Cerebellar nuclear complex (tissue), 1 donor: ENCODE data around the gene MAZ.
"Not testable (repeated sequence)": the region's sequence is repeated elsewhere in the genome, so short reads cannot be mapped to it uniquely, and the experiment has no call there.

Experiments used
- DNase-seq, 2 experiments: peaks; one replicate each; lab custom pipeline; 2025; lab: John Stamatoyannopoulos, UW

MAZ gene

GRCh38 chr16:29806099-29806579 lies at the start of gene MAZ:
MAZ (plus strand) TSS chr16:29806529; CDS start chr16:29806702, 173 bp downstream.
- no peak for DNase-seq

DNA sequence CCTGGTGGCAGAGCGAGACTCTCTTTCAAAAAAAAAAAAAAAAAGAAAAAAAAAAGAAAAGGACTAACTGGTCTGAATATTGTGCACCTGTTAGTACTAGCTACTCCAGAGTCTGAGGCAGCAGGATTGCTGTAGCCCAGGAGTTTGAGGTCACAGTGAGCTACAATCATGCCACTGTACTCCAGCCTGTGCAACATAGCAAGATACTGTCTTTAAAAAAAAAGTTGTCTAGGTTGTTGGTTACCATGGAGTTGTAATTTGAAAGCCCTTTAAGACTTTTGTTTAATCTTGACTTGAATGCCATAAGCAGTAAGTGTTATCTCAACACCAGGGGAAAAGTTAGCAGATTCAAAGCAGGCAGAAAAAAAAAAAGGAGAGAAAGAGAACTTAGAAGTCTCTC lies 49.7 kb upstream of the MAZ start:
- no peak for DNase-seq

DNA sequence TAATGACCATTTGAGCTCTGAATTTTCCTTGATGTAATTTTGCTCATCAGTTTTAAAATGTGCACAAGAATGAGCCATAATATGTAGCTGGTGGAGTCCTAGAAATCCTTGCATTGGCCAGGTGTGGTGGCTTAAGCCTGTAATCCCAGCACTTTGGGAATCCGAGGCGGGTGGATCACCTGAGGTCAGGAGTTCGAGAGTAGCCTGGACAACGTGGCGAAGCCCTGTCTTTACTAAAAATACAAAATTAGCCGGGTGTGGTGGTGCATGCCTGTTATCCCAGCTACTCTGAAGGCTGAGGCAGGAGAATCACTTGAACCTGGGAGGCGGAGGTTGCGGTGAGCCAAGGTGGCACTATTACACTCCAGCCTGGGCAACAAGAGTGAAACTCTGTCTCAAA lies 49.2 kb upstream of the MAZ start:
- DNase-seq = not testable (repeated sequence)

DNA sequence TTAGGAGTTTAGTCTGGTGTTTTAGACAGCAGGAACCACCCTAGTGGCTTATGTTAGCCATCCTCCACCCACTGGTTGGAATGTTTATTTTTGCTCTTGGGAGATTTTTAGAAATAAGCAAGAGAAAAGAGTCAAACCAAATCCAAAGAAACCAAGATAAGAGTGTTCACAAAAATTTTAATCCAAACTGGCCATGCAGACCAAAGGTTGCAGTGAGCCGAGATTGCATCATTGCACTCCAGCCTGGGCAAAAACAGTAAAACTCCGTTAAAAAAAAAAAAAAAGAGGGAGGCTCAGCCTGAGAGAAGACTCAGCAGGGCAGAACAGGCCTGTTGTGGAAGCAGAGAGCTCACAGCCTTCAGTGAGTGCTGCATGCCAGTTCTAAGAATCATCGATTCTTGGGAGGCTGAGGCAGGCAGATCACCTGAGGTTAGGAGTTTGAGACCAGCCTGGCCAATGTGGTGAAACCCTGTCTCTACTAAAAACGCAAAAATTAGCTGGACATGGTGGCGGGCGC lies 48.3 kb upstream of the MAZ start:
- DNase-seq = no peak

DNA sequence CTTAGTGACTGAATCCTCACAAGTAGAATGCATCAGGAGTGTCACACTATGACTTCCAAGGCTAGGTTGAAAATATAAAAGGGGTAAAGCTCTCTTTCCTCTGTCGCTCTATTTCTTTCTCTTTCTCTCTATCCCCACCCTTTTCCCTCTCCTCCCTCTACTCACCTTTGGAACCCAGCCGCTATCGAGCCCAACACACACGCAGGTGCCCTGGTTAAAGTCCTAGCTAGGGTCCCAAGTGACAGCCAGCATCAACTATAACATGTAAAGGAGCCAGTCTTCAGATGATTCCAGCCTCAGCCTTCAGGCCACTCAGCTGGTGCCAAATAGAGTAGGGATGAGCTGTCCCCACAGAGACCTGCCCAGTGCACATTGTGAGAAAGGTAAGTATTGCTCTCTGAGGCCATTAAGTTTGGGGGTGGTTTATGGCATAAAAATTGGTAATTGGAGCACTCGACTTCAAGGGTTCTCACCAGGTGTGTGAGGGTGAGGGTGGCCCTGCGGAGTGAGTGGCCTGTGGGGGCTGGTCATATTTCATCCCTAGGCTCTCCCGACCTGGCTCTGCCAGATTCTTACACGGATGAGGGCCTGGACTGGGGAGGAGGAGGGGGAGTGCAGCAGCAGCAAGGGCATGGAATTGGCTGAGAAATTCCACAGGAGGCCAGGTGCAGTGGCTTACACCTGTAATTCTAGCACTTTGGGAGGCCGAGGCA lies 45.6 kb upstream of the MAZ start:
- DNase-seq = no peak

- DNase-seq = not testable (repeated sequence)
Observed at GRCh38 chr16:29761280-29761651, 45.1 kb upstream of the MAZ start.

DNA sequence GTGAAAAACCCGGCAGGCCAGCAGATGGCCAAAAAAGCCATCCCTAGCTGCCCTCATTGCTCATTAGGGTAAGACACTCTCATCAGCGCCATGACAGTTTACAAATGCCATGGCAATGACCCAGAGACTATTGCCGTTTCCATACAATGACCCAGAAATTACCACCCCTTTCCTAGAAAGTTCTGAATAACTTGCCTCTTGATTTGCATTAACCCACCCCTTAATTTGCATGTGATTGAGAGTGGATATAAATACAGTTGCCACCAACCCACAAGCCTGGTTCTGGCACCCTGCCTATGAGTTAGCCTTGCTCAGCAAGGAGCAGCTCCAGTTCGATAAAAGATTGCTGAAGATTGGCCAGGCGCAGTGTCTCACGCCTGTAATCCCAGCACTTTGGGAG lies 44.4 kb upstream of the MAZ start:
- DNase-seq = no peak

GRCh38 chr16:29763326-29763725 lies 43.0 kb upstream of the MAZ start:
- no peak for DNase-seq

- no peak for DNase-seq
Observed at GRCh38 chr16:29765167-29766032, 40.9 kb upstream of the MAZ start.

GRCh38 chr16:29766571-29766970 lies 39.8 kb upstream of the MAZ start:
- DNase-seq = no peak

GRCh38 chr16:29767062-29767461 lies 39.3 kb upstream of the MAZ start:
- no peak for DNase-seq

GRCh38 chr16:29769507-29769906 lies 36.8 kb upstream of the MAZ start:
- no peak for DNase-seq

DNA sequence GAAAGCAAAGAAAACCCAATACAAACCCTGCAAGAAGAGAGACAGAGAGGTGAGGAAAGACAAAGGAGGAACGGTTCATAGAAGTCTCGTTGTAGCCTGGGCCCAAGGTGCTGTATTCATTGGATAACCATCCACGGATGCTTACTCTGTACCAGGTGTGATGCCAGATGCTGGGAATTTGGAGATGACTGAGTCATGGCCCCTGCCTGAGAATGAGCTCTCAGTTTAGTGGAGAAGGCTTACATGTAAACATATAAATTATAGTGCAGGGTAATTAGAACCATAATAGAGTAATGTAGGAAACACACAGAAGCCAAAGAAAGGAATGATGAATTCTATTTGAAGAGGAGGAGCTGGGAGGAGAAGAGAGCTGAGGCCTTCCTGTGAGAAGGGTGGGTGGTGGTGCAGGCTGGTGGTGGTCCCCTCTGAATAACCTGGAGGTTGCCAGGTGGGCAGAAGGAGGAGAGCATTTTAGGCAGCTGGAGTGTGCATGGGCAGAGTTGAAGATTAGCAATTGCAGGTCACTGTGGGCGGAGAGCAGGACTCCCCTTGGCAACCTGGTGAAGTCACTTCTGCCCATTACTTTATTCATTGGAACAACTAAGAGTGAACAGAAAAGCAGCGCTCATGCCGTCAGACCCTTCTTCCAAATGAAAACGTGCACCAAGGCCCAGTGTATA lies 35.9 kb upstream of the MAZ start:
- no peak for DNase-seq

GRCh38 chr16:29772330-29772729 lies 34.0 kb upstream of the MAZ start:
- DNase-seq = not testable (repeated sequence)

GRCh38 chr16:29774730-29775129 lies 31.6 kb upstream of the MAZ start:
- DNase-seq = no peak

DNA sequence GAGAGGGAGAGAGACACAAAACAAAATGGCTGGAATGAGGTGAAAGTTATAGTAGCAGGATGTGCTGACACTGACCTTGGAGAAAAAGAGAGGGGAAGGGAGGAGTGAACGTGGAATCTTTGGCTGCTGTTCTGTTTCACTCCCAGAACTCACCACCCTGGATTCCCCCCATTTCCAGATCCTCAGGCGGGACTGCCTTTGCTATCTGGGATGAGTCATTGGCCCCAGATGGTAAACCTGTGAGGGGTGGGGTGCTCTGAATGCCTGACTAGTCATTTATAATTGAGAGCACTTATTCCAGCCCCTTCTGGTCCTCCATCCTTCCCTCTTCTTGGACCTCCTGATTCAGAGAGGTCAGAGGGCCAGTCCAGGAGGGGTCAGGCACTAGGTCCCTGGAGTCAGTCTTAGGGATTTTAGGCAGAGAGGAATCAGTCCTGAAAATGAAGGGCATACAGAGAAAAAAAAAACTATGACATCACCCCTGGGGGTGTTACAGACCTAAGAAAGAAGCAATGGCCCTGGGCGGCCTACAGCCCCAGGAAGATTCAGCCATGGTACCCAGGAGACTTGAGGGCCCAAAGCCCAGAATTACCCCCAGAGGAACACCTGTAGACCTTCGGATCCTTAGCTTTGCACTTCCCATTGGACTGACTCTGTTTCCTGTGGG lies 30.5 kb upstream of the MAZ start:
- no peak for DNase-seq

DNA sequence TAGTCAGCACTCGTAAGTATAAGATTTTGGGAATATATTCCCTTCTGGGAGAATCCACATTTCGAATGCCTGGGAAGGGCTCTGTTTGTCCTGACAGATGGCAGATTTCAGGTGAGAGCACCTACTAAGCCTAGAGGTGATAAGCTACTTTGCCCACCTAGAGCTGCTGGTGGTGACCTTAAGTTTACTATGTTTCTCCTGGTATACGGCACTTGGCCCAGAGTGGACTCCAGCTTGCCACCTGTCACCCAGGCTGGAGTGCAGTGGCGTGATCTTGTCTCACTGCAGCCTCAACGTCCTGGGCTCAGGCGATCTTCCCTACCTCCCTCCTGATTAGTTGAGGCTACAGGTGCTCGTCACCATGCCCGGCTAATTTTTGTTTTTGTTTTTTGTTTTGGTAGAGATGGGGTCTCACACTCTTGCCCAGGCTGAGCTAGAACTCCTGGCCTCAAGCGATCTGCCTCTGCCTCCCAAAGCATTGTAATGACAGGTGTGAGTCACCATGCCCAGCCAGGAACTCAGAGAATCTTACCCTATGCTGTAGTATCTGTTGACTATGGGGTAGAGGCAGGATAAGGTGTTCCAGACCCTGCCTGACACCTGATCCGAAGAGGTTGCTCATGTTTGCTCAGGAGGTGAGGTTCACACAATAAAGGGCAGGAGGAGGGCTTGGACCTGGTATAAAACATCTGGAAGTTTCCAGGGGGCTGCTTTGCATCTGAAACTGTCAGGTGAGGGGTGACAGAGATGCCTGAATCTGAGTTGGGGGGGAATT lies 28.6 kb upstream of the MAZ start, which contains the start of gene ZG16:
Gene ZG16 (plus strand): TSS at position 681 of the 775 bp plus-strand sequence. CDS start 1,011 bp downstream, outside the sequence.
- no peak for DNase-seq

- DNase-seq = no peak
Observed at GRCh38 chr16:29779474-29779873, 26.9 kb upstream of the MAZ start.

DNA sequence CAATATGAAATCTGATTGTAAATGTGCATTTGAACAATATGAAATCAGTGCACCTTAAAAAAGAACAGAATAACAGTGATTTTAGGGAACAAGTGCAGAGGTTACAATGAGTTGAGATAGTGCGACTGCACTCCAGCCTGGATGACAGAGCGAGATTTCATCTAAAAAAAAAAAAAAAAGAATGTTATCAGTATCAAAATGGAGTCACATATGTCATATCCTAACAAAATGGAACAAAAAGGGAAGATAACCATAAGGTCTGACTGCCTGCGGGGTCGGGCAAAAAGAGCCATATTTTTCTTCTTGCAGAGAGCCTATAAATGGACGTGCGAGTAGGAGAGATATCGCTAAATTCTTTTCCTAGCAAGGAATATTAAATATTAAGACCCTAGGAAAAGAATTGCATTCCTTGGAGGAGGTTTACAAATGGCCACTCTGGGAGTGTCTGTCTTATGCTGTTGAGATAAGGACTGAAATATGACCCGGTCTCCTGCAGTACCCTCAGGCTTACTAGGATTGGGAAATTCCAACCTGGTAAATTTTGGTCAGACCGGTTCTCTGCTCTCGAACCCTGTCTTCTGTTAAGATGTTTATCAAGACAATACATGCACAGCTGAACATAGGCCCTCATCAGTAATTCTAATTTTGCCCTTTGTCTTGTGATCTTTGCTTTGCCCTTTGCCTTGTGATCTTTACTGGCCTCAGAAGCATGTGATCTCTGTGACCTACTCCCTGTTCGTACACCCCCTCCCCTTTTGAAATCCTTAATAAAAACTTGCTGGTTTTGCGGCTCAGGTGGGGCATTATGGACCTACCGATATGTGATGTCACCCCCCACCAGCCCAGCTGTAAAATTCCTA lies 23.0 kb upstream of the MAZ start:
- not testable (repeated sequence) for DNase-seq

GRCh38 chr16:29784157-29784556 lies 22.2 kb upstream of the MAZ start:
- no peak for DNase-seq
